Pulmonary artery endothelial cell (primary cell): ENCODE measurements around the gene OR6A2. TPM values are rescaled to one million over a fixed set of nuclear protein-coding genes. Genes with fewer than 3 reads are reported as not detected.
"Not testable (repeated sequence)": the region's sequence is repeated elsewhere in the genome, so short reads cannot be mapped to it uniquely, and the experiment has no call there.

Source experiments
- DNase-seq: peaks from one replicate; pipeline ENCODE4 v3.0.0-alpha.2; 2011; ENCODE audit warnings: low read depth, low spot score
- total RNA-seq: library from RNA; depleted of rRNA; stranded (reverse); fragments of >200 nt; gene quantifications from 2 replicates; pipeline ENCODE4 v1.2.3, GENCODE V29; 2014

OR6A2 gene
- 0.07 and 0.20 TPM in 2 replicates for total RNA-seq

DNA sequence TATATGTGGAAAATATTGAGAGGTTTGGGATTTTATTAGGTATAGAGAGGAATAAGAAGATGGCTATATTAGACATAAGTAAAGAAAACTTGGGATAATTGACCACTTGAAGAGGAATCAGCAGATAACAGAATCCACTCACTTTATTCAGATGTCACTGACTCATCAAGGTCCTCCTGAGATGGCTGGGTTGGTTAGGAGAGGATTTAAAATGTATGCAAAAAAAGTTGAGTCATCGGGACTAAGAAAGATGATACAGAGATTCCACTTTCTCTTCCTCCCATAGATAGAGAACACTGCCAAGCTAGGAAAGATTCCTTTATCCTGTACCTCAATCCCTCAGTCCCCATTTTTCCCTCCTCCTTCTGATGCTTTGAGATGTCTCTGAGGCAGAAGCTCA lies at the start of gene OR6A2:
OR6A2 (minus strand) TSS at position 288 of the 400 bp plus-strand sequence. CDS start 3,981 bp downstream, outside the sequence.
- no peak for DNase-seq

DNA sequence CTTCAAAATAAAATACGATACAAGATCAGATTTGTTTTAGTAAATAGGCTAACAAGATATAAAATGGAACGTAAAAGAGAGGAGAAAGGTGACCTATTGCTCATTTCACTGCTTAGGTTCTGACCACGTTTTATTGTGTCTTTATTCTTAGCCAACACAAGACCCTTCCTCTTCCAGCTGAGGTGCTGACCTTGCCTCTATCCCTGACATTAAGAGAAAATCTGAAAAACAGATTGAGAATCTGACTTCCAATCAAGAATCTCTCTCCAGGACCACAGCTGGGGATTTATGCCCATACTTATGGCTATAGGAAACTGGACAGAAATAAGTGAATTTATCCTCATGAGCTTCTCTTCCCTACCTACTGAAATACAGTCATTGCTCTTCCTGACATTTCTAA lies 45.9 kb upstream of the OR6A2 start, which contains the start of gene OR10A5:
OR10A5 (plus strand) TSS at position 301 of the 400 bp plus-strand sequence; CDS start at position 301, 0 bp downstream.
- no peak for DNase-seq

DNA sequence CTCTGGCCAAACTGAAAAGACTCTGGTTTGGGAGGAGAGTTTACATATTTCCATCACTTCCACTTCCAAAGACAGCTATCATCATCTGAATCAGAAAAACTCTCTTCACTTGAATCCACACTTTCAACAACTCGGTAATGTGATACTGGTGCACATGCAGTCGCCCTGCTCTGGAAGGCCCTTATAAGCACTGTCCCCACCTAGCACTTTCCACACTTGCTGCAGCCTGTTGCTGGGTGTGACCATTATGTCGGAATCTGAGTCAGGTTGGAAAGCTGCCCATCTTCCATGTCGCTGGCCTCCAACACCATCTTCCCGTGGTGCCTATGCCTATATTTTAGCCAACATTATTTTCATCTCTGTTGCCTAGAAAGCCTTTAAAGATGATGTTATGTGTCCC lies 44.9 kb upstream of the OR6A2 start:
- no peak for DNase-seq

DNA sequence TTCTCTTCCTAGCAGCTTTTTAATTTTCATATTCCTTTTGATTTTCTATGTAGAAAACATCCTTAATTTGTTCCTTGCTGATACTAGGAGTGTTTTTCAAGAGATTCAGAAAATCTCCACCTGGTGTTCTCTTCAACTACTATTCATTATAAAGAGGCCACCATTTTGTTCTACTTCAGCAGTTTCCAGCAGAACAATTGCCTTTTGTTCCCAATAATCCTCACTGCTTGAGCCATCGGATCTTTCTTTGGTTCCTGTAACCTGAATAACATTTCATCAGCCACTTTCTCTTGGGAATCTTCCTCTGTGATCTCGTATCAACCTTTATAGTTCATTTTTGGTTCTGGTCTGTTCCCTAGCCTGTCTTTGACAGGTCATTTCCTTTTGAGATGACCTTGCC lies 44.2 kb upstream of the OR6A2 start:
- no peak for DNase-seq

DNA sequence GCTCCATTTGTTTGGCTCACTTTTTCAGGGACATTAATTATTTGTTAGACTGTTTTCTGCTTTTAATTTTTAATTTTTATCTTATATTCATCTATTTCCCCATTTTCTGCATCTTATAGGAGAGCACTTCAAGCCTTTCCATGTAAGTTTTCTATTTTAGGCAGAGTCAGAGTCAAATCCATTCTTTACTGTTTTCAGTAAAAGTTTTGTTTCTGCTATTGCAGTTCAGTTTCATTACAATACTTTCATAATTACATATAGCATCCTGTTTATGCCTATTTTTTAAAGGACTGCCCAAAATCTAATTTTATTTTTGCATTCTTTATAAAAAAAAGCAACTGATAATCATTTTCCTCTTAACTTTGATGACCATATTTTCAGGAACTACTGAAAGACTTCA lies 42.2 kb upstream of the OR6A2 start:
- no peak for DNase-seq

DNA sequence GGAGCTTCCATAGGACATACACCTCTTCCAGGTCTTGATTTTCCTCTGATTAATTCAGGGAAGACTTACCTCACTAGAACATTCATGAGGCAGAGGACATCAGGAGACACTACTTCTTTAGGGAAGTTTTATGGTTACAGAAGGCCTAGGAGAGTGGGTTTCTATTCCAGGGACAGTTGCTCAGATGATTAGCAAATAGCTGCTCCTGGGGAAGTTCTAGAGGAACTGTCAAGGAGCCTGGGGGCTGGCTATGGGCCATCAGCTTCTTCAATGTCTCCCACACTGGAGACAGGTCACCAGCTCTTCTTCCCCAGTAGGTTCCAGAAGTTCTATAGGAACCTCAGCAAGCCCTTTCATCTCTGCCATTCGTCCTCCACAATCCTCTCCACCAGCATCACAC lies 34.5 kb upstream of the OR6A2 start:
- DNase-seq, result no peak

DNA sequence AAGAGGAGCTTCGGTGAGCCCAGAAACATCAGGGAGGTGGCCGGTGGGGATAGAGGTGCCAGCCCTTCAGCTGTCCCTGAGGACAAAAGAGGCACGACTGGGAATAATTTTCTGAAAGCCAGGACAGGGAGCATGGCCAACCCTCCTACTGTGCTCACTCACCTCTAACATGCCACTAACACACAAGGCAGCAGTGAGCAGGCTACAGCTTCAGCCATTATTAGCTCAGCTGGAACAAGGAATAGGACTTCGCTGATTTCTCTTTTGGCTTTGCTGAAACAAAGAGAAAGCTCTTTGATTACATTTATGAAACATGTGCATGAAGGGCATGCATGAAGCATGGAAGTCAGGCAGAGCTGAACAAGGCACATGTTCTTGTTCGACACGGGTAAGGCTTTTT lies 33.9 kb upstream of the OR6A2 start:
- no peak for DNase-seq

DNA sequence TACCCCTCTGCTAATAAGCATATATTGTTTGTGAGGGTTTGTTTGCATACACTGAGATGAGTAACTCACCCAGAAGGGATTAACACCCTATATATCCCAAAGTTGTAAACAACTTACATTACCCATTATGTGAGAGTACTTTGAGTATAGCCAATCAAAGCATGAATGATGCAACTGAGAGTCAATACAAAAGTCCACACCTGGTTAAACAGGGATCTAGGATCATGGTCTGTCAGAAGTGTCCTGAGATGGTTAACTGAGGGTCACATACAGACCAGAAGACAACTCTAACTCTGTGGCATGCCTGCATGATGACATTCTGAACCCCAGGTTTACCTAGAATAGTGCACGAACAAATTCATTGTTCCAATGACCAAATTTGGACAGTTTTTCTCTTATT lies 28.6 kb upstream of the OR6A2 start:
- DNase-seq, result no peak

DNA sequence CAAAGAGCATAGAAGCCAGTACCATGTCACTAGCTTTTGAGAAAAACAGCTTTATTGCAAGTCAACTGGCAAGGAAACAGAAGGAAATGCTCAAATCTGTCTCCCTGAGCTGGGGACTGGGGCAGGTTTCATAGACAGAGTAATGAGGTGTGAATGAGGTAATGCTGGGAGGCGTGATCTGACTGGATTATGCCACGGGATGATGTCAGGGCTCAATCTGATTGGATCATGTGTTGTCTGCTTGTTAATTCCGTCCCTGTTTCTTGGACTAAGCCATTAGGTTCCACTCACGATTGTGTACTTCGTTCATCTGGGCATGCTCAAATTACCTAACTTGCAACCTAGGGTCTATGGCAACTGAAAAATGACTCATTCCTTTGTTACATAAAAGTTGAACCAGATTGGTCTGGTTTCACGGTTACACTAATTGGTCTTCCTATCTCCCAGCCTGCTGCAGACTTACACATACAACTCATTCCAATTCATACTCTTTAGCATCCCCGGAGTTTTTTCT lies 25.8 kb upstream of the OR6A2 start:
- no peak for DNase-seq

DNA sequence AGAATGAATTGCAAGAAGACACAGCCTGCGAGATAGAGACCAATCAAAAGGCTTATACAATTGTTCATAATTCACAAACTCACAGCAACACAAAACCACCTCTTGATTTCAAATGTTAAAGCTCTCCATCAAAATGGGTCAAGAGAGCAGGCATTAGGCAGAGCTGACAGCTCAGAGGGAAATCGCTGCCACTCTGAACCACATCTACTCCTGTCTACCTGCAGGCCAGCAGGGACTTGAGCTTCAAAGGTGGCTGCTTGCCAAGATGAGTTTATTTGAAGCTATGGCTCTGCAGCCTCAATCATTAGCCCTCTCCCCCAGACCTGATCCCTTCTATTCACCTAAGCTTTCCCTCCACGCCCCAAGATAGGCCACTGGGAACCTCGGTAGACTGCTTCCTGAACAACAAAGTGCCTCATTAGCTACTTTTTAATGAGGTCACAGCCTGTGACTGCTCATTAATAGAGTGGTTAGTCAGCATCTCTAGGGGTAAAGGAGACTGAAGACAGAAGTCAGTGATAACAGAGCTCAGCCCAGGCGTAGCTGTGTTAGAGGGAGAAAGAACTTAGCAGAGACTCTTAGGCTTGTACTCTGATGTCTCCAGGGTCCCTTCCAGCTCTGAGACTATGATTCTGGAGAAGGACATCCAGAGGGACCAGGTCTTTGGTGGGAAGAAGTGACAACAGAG lies 24.8 kb upstream of the OR6A2 start:
- DNase-seq, result no peak

DNA sequence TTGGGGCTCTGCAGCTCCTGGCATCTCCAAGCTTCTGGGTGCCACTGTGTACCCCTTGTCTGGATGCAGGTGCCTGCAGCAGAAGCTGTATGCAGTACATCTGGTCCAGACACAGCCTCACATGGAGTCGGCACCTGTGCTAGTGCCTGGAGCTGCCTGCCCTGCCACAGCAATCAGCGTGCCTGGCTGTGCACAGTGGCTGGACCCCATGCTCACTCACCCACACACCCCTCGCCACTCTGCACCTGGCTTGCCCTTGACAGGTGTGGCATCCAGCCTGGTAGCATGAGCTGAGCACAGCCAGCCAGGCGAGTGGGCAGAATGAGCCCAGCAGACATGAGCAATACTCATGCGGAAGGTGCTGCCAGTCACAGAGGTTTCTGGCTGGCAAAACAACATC lies 19.5 kb upstream of the OR6A2 start:
- DNase-seq, result no peak

DNA sequence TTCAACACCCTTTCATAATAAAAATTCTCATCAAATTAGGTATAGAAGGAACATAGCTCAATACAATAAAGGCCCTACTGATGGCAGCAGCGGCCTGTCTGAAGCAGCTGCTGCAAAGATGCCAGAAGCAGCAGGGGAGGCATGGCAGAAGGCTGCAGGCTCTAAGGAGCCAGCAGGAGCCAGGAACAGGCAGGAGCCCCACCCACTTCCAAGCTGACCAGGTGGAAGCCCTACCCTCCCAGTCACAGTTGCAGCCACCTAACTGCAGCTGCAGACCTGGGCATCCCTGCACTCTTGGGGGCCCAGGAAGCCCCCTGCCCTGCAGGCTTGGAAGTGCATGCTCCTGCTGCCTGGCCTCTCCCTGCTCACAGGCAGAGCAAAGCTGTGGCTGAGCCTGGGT lies 18.2 kb upstream of the OR6A2 start:
- DNase-seq, result no peak

DNA sequence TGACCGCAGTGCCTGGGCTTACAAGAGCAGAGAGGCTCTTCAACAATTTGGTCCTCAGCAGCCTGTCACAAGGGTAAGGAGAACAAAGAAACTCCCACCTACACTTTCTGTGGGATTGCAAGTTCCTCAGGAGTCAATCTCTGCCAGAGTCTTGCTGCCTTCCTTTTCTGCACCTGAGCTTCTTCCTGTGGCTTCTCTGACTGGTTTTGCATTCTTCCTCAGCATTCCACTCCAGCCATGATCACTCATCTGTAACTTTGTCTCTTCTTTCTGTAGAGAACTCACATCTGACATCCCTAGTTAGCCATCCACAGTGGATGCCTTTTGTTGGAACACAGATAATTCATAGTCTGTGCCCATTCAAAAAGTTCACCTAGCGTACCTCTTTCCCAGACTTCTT lies 14.2 kb upstream of the OR6A2 start:
- no peak for DNase-seq

DNA sequence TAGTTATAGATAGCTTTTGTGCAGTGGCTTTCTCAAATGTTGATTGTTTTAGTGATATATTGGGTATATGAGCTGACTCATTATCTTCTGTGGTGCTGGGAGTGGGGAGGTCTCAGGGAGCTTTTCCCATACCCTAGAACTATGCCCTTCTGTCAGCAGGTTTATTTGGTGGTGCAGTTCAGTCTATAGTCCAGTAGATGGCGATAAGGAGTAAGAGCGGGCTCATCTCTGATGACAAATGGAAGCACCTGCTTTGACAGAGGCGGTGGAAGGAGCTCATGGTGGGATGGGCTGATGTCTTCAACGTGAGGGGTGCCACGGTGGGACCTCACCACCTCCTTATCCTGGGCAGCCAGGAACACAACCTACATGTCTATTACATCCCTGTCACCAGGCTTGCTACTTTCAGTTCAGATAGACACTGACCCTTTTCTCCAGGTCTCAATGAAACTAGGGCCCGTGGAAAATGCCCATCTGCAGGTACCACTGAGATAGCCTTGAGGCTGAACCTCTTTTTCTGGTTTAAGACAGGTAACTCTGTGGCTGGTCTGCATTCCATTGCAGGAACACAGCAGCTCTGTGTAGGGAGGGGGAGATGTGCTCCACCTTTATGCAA lies 13.0 kb upstream of the OR6A2 start:
- DNase-seq, result no peak

DNA sequence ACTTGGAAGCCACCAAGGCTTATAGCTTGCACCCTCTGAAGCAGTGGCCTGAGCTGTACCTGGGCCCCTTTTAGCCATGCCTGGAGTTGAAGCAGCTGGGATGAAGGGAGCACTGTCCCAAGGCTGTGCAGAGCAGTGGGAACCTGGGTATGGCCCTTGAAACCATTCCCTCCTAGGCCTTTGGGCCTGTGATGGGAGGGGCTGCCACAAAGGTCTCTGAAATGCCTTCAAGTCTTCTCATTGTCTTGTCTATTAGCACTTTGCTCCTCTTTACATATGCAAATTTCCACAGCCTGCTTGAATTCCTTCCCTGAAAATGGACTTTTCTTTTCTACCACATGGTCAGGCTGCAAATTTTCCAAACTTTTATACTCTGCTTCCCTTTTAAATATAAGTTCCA lies 1.6 kb upstream of the OR6A2 start:
- not testable (repeated sequence) for DNase-seq

DNA sequence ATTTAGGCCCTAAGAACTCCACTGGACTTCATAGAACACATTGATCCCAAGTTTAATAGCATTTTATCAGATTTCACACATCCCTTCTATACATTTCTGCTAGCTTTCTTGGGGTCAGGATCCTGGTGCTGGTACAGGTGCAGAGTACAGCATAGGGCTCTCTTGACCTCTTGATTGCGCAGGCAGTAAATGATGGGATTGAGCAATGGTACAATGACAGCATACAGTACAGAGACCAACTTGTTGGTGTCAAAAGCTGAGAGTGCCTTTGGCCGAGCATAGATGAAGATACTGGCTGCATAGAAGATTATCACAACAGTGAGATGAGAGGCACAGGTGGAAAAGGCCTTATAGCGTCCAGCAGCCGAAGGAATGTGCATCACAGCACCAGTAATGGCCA lies 4.8 kb downstream of the OR6A2 start:
- no peak for DNase-seq

DNA sequence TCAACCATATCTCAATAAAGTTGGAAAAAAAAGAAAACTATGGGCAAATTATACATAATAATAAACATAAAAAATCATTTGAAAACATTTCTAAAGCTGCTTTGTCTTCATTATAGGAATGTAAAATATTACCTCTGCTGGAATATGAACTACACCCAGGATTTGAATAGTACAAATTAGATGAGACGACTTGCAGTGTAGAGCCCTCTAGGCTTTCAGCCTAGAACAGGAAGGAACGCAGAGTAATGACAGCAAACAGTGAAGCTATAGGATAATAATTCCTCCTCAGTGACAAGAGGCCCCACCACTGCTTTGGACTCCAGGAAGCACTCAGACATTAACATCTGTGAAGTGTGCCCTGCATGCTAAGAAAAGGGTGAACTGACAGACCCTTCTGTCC lies 8.9 kb downstream of the OR6A2 start:
- no peak for DNase-seq

DNA sequence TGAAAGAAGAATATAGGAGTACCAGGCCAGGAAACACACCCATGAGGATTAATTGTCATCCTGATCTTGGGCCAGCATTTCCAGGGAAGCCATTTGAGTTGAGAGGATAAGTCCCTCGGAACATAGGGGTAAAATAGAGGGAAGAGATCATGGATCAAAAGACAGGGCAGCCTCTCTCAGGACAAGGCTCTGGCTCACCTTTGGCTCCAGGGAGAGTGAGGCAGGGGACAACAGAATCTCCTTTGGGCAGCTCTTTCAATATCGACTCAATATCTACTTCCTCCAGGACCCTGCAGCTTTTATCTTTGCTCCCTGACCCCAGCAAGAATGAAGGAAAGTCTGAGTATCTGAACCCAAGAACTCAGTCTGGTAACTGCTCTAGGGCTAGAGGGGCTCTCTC lies 16.8 kb downstream of the OR6A2 start, which contains the start of gene OR2AG1:
OR2AG1 (plus strand) TSS at position 301 of the 400 bp plus-strand sequence. CDS start 2,018 bp downstream, outside the sequence.
- no peak for DNase-seq

DNA sequence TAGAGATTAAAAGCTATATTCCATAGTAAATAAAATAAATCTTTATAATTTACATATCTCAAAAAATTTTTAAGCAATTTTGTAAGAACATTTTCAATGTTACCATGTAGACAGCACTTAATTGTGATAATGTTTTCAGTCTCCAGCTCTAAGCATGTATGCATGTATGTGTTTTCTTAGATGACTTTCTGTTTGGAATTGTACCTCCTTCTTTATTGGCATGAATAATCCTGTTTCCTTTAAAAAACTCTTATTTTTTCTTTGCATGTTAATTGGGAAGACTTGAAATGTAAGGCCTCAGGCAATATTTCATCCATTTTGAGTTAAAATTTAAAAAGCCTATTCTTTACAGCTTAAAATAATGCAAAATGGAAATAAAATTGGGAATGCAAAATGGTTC lies 18.7 kb downstream of the OR6A2 start:
- DNase-seq, result no peak

DNA sequence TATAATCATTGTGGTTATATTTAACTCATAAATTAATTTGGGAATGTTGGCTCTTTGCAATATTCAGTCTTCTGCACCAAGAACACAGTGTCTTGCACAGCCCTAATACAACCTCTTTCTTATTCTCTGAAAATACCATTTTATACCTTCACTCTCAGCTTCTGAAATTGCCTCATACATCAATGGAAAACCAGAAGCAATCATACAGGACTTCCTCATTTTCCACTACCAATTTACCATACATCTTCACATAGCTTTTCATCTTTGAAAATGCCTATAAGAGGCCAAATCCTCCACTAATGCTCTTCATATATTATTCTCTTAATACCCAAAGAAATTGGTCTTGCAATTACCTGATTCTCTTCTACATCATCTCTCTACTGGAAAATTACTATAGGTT lies 21.0 kb downstream of the OR6A2 start:
- no peak for DNase-seq

DNA sequence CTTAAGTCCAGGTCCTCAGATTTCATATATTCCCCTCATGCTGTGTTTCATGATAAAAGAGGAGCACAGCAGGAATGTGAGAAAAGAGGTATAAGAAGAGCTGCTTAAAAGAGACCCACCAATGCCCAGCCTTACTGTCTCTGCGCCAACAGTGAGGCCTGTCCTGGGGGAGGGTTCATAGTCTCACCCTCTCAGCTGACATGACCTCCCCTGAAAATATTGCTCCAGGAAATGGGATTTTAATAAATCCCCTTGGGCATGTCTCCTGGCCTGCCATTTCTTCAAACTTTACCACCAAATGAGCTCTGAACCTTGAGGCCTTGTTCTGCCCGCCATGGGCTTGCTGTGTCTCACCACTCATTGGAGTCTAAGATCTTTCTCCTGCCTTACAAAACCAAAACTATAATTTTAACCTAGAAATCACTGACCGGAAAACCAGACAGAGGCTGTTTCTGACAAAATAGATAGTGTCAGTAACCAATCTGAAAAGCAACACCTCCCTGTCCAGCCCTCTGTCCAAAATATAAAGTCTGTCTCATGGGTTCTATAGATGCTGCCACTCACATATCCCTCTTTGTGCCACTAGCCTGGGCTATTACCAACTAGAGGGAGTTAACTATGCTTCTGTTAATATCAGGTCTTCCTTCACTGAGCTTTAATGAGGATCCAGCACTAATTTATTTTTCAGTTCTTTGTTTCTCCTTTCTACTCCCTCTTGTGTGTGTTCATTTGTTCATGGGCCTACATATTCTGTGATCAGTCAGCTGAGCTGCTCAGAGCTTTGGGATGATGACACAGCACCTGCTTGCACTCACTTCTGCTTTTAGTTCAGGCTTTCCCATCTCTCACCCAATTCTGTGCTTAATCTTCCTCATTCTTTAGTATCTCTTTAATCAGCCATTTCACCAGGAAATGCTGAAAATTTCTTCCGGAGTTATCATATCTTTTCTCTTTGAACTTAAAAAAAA lies 27.3 kb downstream of the OR6A2 start, which contains the start of gene OR2AG2:
OR2AG2 (minus strand) TSS at position 51 of the 968 bp plus-strand sequence. CDS start 3,019 bp downstream, outside the sequence.
- DNase-seq, result no peak
